PC-3 (cell line): ENCODE measurements around the gene GALNT18. TPM values are rescaled to one million over a fixed set of nuclear protein-coding genes. Genes with fewer than 3 reads are reported as not detected.

Source experiments
- ATAC-seq: fragments of 200-7000 bp; cut with Tn5 transposase; 2 replicates; pipeline ENCODE4 v1.9.1; 2020; ENCODE audit warnings: mild to moderate bottlenecking, moderate library complexity
- BruUV-seq: library from RNA; stranded (reverse); fragments of 400-500 nt; replicated peaks from 2 replicates; lab custom pipeline; 2021; lab: Mats Ljungman, UMichigan
- CTCF ChIA-PET: fragments of 300-600 bp; sonication (Branson Sonifier 250); formaldehyde crosslinking; loops from one replicate; lab custom pipeline; 2022; ENCODE audit warnings: antibody characterized with exemption; lab: Charles Lee
- POLR2A ChIA-PET: fragments of 300-600 bp; sonication (Branson Sonifier 250); formaldehyde crosslinking; loops from one replicate; lab custom pipeline; 2022; ENCODE audit warnings: antibody characterized with exemption; ENCODE audit not compliant: unreplicated experiment; lab: Charles Lee
- DNase-seq: peaks from one replicate; pipeline ENCODE4 v3.0.0-alpha.2; 2015
- H2AFZ ChIP-seq: fragments of 300-600 bp; sonication (generic); 2 replicates; pipeline ENCODE4 v1.6.0; 2016; ENCODE audit warnings: antibody characterized with exemption, low read length
- H3F3A ChIP-seq: fragments of 300-600 bp; sonication (generic); one replicate; pipeline ENCODE4 v1.6.0; 2017; ENCODE audit warnings: antibody characterized with exemption, low read length, control low read depth, mild to moderate bottlenecking; ENCODE audit not compliant: unreplicated experiment
- H3K27ac ChIP-seq: fragments of 300-600 bp; sonication (generic); 2 replicates; pipeline ENCODE4 v1.5.1; 2016; ENCODE audit warnings: mild to moderate bottlenecking, low read length
- H3K27me3 ChIP-seq: fragments of 300-600 bp; sonication (generic); 2 replicates; pipeline ENCODE4 v1.6.1; 2016; ENCODE audit warnings: low read length, mixed read lengths
- H3K36me3 ChIP-seq: fragments of 300-600 bp; sonication (generic); 2 replicates; pipeline ENCODE4 v1.6.1; 2016; ENCODE audit warnings: low read depth, mixed run types, low read length, mixed read lengths
- H3K4me1 ChIP-seq: fragments of 300-600 bp; sonication (generic); 2 replicates; pipeline ENCODE4 v1.5.1; 2016; ENCODE audit warnings: low read length; ENCODE audit not compliant: insufficient read depth
- H3K4me2 ChIP-seq: fragments of 300-600 bp; sonication (generic); 2 replicates; pipeline ENCODE4 v1.6.0; 2016; ENCODE audit warnings: low read length
- H3K4me3 ChIP-seq: fragments of 300-600 bp; sonication (generic); 2 replicates; pipeline ENCODE4 v1.5.1; 2016; ENCODE audit warnings: mild to moderate bottlenecking, low read length, mixed read lengths
- H3K79me2 ChIP-seq: fragments of 300-600 bp; sonication (generic); 2 replicates; pipeline ENCODE4 v1.6.1; 2017; ENCODE audit warnings: low read length, mixed read lengths
- H3K9ac ChIP-seq: fragments of 300-600 bp; sonication (generic); 2 replicates; pipeline ENCODE4 v1.6.0; 2016; ENCODE audit warnings: mild to moderate bottlenecking, low read length
- H3K9me2 ChIP-seq: fragments of 300-600 bp; sonication (generic); replicated peaks from 2 replicates; pipeline ENCODE4 v1.6.1; 2016; ENCODE audit warnings: mixed run types, low read length, mixed read lengths
- H3K9me3 ChIP-seq: fragments of 300-600 bp; sonication (generic); 2 replicates; pipeline ENCODE4 v1.6.1; 2016; ENCODE audit warnings: low read length, mixed read lengths
- H4K20me1 ChIP-seq: fragments of 300-600 bp; sonication (generic); 2 replicates; pipeline ENCODE4 v1.6.1; 2016; ENCODE audit warnings: low read length, mixed read lengths
- CTCF ChIP-seq: fragments of 300-600 bp; sonication (generic); conservative IDR thresholded peaks from 2 replicates; pipeline ENCODE4 v1.5.1; 2017; ENCODE audit warnings: antibody characterized with exemption, low read depth, mild to moderate bottlenecking, low read length
- EZH2 ChIP-seq: fragments of 300-600 bp; sonication (generic); IDR thresholded peaks from one replicate; pipeline ENCODE4 v1.6.1; 2017; ENCODE audit warnings: antibody characterized with exemption, mild to moderate bottlenecking, low read length; ENCODE audit not compliant: unreplicated experiment
- EZH2phosphoT487 ChIP-seq: fragments of 300-600 bp; sonication (generic); IDR thresholded peaks from 2 replicates; pipeline ENCODE4 v1.6.1; 2018; ENCODE audit warnings: mild to moderate bottlenecking, antibody characterized with exemption, low read length, borderline replicate concordance
- intact Hi-C: fragments of 100-400 bp; cut with micrococcal nuclease; formaldehyde crosslinking; loops from 2 replicates; pipeline ENCODE4 v1.9.0; 2023
- total RNA-seq: library from RNA; depleted of rRNA; stranded (reverse); fragments of >200 nt; gene quantifications from 2 replicates; pipeline ENCODE4 v1.2.3, GENCODE V29; 2014

The GALNT18 gene
- total RNA-seq, 1 experiment from 2014 or later, result 34.5 TPM

- TF ChIP-seq EZH2, result no peak
- no peak for TF ChIP-seq EZH2phosphoT487
- TF ChIP-seq CTCF, result no peak
- no peaks in the 10 kb centered on the region for H3F3A ChIP-seq
- H3K4me1 ChIP-seq, result no peaks in the 10 kb centered on the region
- H4K20me1 ChIP-seq, result no peaks in the 10 kb centered on the region
- no peaks in the 10 kb centered on the region for H3K36me3 ChIP-seq
- DNase-seq (no peak), ATAC-seq (no peak)
- H2AFZ ChIP-seq, result no peak overlapping the region
- ChIA-PET CTCF (no interaction called here), POLR2A (interaction anchor here (0.6 kb wide), 1 partner anchor 722 kb away, joined by 19 read pairs; no protein-coding TSS in a partner anchor)
- H3K27ac ChIP-seq, result no peak overlapping the region
- H3K9me3 ChIP-seq, result no peaks in the 10 kb centered on the region
- BruUV-seq, result no TSS peak
- H3K27me3 ChIP-seq, result no peaks in the 10 kb centered on the region
- H3K4me2 ChIP-seq, result no peak overlapping the region
- H3K9ac ChIP-seq, result no peak overlapping the region
- H3K9me2 ChIP-seq, result no peaks in the 10 kb centered on the region
- no peaks in the 10 kb centered on the region for H3K79me2 ChIP-seq
- no peak overlapping the region for H3K4me3 ChIP-seq
- intact Hi-C loops, result no loop called here
These were observed 182.2 kb downstream of the GALNT18 start for GRCh38 chr11:11439591-11439990.

- POLR2A ChIA-PET, result no interaction called here
- Histone ChIP-seq H3K4me1 (peaks cover 19% of the 10 kb centered on the region), H3K27ac (no peak overlapping the region), H3K79me2 (no peaks in the 10 kb centered on the region), H4K20me1 (no peaks in the 10 kb centered on the region), H3K4me2 (no peak overlapping the region), H3K9me3 (no peaks in the 10 kb centered on the region), H3K4me3 (no peak overlapping the region), H3K9me2 (no peaks in the 10 kb centered on the region), H3K9ac (no peak overlapping the region), H2AFZ (no peak overlapping the region), H3F3A (no peaks in the 10 kb centered on the region), H3K27me3 (no peaks in the 10 kb centered on the region), H3K36me3 (no peaks in the 10 kb centered on the region)
- CTCF ChIA-PET, result no interaction called here
- BruUV-seq, result no TSS peak
- no peak for TF ChIP-seq CTCF
- no peak for TF ChIP-seq EZH2
- TF ChIP-seq EZH2phosphoT487, result no peak
- DNase-seq, result no peak
- no peak for ATAC-seq
- intact Hi-C loops, result no loop called here
These were observed 185.0 kb downstream of the GALNT18 start for GRCh38 chr11:11436715-11437313.

GRCh38 chr11:11435635-11436034 lies 186.2 kb downstream of the GALNT18 start:
- no peaks in the 10 kb centered on the region for H3K36me3 ChIP-seq
- intact Hi-C loops, result no loop called here
- no peaks in the 10 kb centered on the region for H3F3A ChIP-seq
- ATAC-seq, result no peak
- no peaks in the 10 kb centered on the region for H3K79me2 ChIP-seq
- BruUV-seq, result no TSS peak
- no peak overlapping the region for H2AFZ ChIP-seq
- H3K4me2 ChIP-seq, result no peak overlapping the region
- H4K20me1 ChIP-seq, result no peaks in the 10 kb centered on the region
- H3K27ac ChIP-seq, result no peak overlapping the region
- CTCF ChIA-PET, result no interaction called here
- POLR2A ChIA-PET, result no interaction called here
- TF ChIP-seq EZH2, result no peak
- no peak for TF ChIP-seq EZH2phosphoT487
- H3K4me3 ChIP-seq, result no peak overlapping the region
- no peak for DNase-seq
- no peaks in the 10 kb centered on the region for H3K9me2 ChIP-seq
- no peaks in the 10 kb centered on the region for H3K9me3 ChIP-seq
- H3K9ac ChIP-seq, result no peak overlapping the region
- H3K27me3 ChIP-seq, result no peaks in the 10 kb centered on the region
- H3K4me1 ChIP-seq, result peaks cover 19% of the 10 kb centered on the region
